DOHH2 (cell line): ENCODE results near the gene NEURL1.

Experiments
- CTCF ChIP-seq: fragments of 200-600 bp; sonication (generic); IDR thresholded peaks from one replicate; pipeline ENCODE4 v1.5.1; 2014; ENCODE audit warnings: antibody characterized with exemption, mild to moderate bottlenecking, low read depth, low read length; ENCODE audit not compliant: poor library complexity, severe bottlenecking
- EZH2phosphoT487 ChIP-seq: fragments of 200-600 bp; sonication (generic); IDR thresholded peaks from 2 replicates; pipeline ENCODE4 v1.6.1; 2017; ENCODE audit warnings: borderline replicate concordance, mild to moderate bottlenecking, antibody characterized with exemption, low read length, moderate library complexity, mixed read lengths

- TF ChIP-seq CTCF (no peak), EZH2phosphoT487 (no peak)
Measured at GRCh38 chr10:103573205-103573487, 79.6 kb downstream of the NEURL1 start.
